ENCODE measurements around the gene SLC25A28. TPM values are rescaled to one million over a fixed set of nuclear protein-coding genes. Genes with fewer than 3 reads are reported as not detected.

SLC25A28 gene
- total RNA-seq, 1 experiment from 2014 or later, result 42.8 TPM

- Histone ChIP-seq H3K36me3 (ENCODE audit: control insufficient read depth, insufficient read depth, low read length) (no peaks in the 10 kb centered on the region), H3K9me3 (ENCODE audit: control insufficient read depth, insufficient read depth, low read depth, low read length) (no peaks in the 10 kb centered on the region), H3K27ac (ENCODE audit: low read length) (no peak overlapping the region), H3K4me1 (ENCODE audit: control insufficient read depth, insufficient read depth, low read length) (no peaks in the 10 kb centered on the region), H3K27me3 (ENCODE audit: control insufficient read depth, insufficient read depth, low read length) (no peaks in the 10 kb centered on the region), H3K4me3 (ENCODE audit: low read depth in 2 of 2, low read length in 2 of 2) (no peak overlapping the region)
- DNase-seq (ENCODE audit: low read depth, low spot score) (no peak), ATAC-seq (no peak)
- CTCF ChIA-PET, result no interaction called here
- POLR2A ChIA-PET, result no interaction called here
- no TSS peak for BruUV-seq (replicated peaks)
- intact Hi-C loops (cut with micrococcal nuclease; ENCODE audit: unreplicated experiment) (no loop called here), in situ Hi-C loops (cut with HindIII; ENCODE audit: low pct_unique_long_range_greater_than_20kb, low sequenced_read_pairs) (no loop called here)
- TF ChIP-seq CTCF (IDR thresholded peaks at IDR 0.05) (no peak), REST (IDR thresholded peaks at IDR 0.05; ENCODE audit: insufficient read depth in 1 of 2, low read depth in 2 of 2, low read length in 1 of 2) (no peak), POLR2AphosphoS5 (IDR thresholded peaks at IDR 0.05; ENCODE audit: low read depth, low read length) (no peak), TCF7L2 (IDR thresholded peaks at IDR 0.05; ENCODE audit: low read depth, low read length) (no peak), SIN3A (IDR thresholded peaks at IDR 0.05; ENCODE audit: borderline replicate concordance, insufficient read depth, low read depth, low read length) (no peak)
These were observed 36.6 kb downstream of the SLC25A28 start for GRCh38 chr10:99583687-99584086.

GRCh38 chr10:99582255-99582770, 37.9 kb downstream of the SLC25A28 start:
- CTCF ChIA-PET, result interaction anchor here (0.5 kb wide), 1 partner anchor 97 kb away, joined by 8 read pairs; no protein-coding TSS in a partner anchor
- no peak for ATAC-seq

GRCh38 chr10:99579971-99580370, 40.3 kb downstream of the SLC25A28 start:
- intact Hi-C loops (cut with micrococcal nuclease; ENCODE audit: unreplicated experiment) (no loop called here), in situ Hi-C loops (cut with HindIII; ENCODE audit: low pct_unique_long_range_greater_than_20kb, low sequenced_read_pairs) (no loop called here)
- Histone ChIP-seq H3K9me3 (ENCODE audit: control insufficient read depth, insufficient read depth, low read depth, low read length) (no peaks in the 10 kb centered on the region), H3K4me1 (ENCODE audit: control insufficient read depth, insufficient read depth, low read length) (no peaks in the 10 kb centered on the region), H3K27me3 (ENCODE audit: control insufficient read depth, insufficient read depth, low read length) (no peaks in the 10 kb centered on the region), H3K27ac (ENCODE audit: low read length) (no peak overlapping the region), H3K36me3 (ENCODE audit: control insufficient read depth, insufficient read depth, low read length) (no peaks in the 10 kb centered on the region), H3K4me3 (ENCODE audit: low read depth in 2 of 2, low read length in 2 of 2) (no peak overlapping the region)
- DNase-seq (ENCODE audit: low read depth, low spot score) (no peak), ATAC-seq (no peak)
- CTCF ChIA-PET, result no interaction called here
- no TSS peak for BruUV-seq (replicated peaks)
- TF ChIP-seq SIN3A (IDR thresholded peaks at IDR 0.05; ENCODE audit: borderline replicate concordance, insufficient read depth, low read depth, low read length) (no peak), POLR2AphosphoS5 (IDR thresholded peaks at IDR 0.05; ENCODE audit: low read depth, low read length) (no peak), TCF7L2 (IDR thresholded peaks at IDR 0.05; ENCODE audit: low read depth, low read length) (no peak), CTCF (IDR thresholded peaks at IDR 0.05) (no peak), REST (IDR thresholded peaks at IDR 0.05; ENCODE audit: insufficient read depth in 1 of 2, low read depth in 2 of 2, low read length in 1 of 2) (no peak)
- POLR2A ChIA-PET, result interaction anchor here (1.0 kb wide), 1 partner anchor 1144 kb away, joined by 5 read pairs; no protein-coding TSS in a partner anchor

More at GRCh38 chr10:99582255-99582770, 37.9 kb downstream of the SLC25A28 start:
- Histone ChIP-seq H3K4me1 (ENCODE audit: control insufficient read depth, insufficient read depth, low read length) (no peaks in the 10 kb centered on the region), H3K36me3 (ENCODE audit: control insufficient read depth, insufficient read depth, low read length) (no peaks in the 10 kb centered on the region), H3K27me3 (ENCODE audit: control insufficient read depth, insufficient read depth, low read length) (no peaks in the 10 kb centered on the region), H3K4me3 (ENCODE audit: low read depth in 2 of 2, low read length in 2 of 2) (no peak overlapping the region), H3K27ac (ENCODE audit: low read length) (no peak overlapping the region), H3K9me3 (ENCODE audit: control insufficient read depth, insufficient read depth, low read depth, low read length) (no peaks in the 10 kb centered on the region)
- intact Hi-C loops (cut with micrococcal nuclease; ENCODE audit: unreplicated experiment) (no loop called here), in situ Hi-C loops (cut with HindIII; ENCODE audit: low pct_unique_long_range_greater_than_20kb, low sequenced_read_pairs) (no loop called here)
- no TSS peak for BruUV-seq (replicated peaks)
- POLR2A ChIA-PET, result no interaction called here
- DNase-seq (ENCODE audit: low read depth, low spot score), result no peak
- TF ChIP-seq TCF7L2 (IDR thresholded peaks at IDR 0.05; ENCODE audit: low read depth, low read length) (no peak), SIN3A (IDR thresholded peaks at IDR 0.05; ENCODE audit: borderline replicate concordance, insufficient read depth, low read depth, low read length) (no peak)

Data from Panc1 (cell line).